Ectodermal cell (in vitro differentiated cells): ENCODE results near the gene DAO.
"Not testable (repeated sequence)": the region's sequence is repeated elsewhere in the genome, so short reads cannot be mapped to it uniquely, and the experiment has no call there.

Experiments used
- H3K27ac ChIP-seq: 2 replicates; pipeline ENCODE4 v1.7.0; 2013; ENCODE audit warnings: mild to moderate bottlenecking, low read depth, low read length; ENCODE audit not compliant: insufficient read depth, poor library complexity, severe bottlenecking
- H3K27me3 ChIP-seq: 2 replicates; pipeline ENCODE4 v1.7.0; 2013; ENCODE audit warnings: mild to moderate bottlenecking, low read length; ENCODE audit not compliant: insufficient read depth, control insufficient read depth, poor library complexity, severe bottlenecking
- H3K36me3 ChIP-seq: one replicate; pipeline ENCODE4 v1.7.0; 2013; ENCODE audit warnings: low read length; ENCODE audit not compliant: control insufficient read depth, insufficient read depth
- H3K4me1 ChIP-seq: one replicate; pipeline ENCODE4 v1.7.0; 2013; ENCODE audit warnings: low read length; ENCODE audit not compliant: control insufficient read depth, insufficient read depth
- H3K4me3 ChIP-seq: 2 replicates; pipeline ENCODE4 v1.7.0; 2013; ENCODE audit warnings: low read depth, low read length, control low read depth; ENCODE audit not compliant: insufficient read depth
- H3K9me3 ChIP-seq: 2 replicates; pipeline ENCODE4 v1.7.0; 2013; ENCODE audit warnings: mild to moderate bottlenecking, low read length, moderate library complexity; ENCODE audit not compliant: control insufficient read depth
- WGBS, 2 experiments: methylation state at CpG; one replicate each; pipeline ENCODE4 v1.1.7; 2013; ENCODE audit warnings: missing lambda C conversion rate in 2 of 2; 5-methylcytosine and 5-hydroxymethylcytosine counted together

DAO gene

DNA sequence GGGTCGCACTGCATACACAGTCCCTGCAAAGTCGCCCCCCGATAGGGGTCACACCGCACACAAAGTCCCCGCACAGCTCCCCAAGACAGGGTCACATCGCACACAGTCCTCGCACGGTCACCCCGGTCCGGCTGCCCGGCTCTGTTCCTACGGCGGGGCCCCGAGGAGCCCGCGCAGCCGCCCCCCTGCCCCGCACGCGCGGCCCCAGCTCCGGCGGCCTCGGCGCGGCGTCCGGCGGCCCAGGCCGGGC is 22.8 kb upstream of the DAO start:
- Histone ChIP-seq H3K4me1 (peaks cover 21% of the 10 kb centered on the region), H3K27me3 (peaks cover 3% of the 10 kb centered on the region), H3K9me3 (peaks cover 2% of the 10 kb centered on the region)

DNA sequence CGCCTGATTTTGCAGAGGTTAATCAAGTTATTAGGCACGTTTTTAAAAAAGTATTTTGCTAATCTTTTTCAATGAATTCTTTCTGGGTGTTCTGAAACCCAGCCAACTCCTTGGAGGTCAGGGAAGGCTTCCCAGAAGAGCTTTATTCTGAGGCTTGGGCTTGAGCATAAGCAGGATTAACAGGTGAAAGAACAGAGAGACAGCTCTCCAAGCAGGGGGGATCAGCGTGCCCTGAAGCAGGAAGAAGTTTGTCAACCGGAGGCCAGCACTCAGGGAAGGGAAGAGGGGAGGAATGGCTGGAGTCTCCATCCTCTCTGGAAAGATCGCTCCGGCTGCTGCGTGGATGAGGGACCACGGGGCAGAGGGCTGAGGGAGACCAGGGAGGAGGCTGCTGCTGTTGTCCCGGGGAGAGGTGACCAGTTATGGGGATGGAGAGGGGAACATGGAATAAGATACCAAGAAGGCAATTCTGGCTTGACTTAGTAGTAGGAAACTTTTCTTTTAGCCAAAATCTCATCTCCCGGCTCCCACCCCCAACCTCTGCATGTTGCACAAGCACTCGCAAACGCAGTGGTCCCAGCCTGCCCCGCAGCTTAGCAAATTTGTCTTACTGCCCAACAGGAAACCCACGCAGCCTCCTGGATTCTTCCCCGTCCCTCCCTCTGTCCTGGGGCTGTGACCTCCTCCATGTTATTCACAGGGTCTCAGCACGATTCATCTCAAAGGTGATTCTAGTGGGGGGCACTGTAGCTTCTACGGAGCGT is 21.4 kb upstream of the DAO start:
- Histone ChIP-seq H3K4me3 (peak overlapping the region; percentile 45), H3K27me3 (peaks cover 3% of the 10 kb centered on the region), H3K36me3 (no peaks in the 10 kb centered on the region), H3K4me1 (peaks cover 21% of the 10 kb centered on the region), H3K9me3 (peaks cover 2% of the 10 kb centered on the region), H3K27ac (no peak overlapping the region)
- WGBS, 2 experiments, result 14 to 15% methylated on average over 18 of the region's 18 CpGs

More for the DNA sequence above, 22.8 kb upstream of the DAO start:
- Histone ChIP-seq H3K4me3 (peak overlapping the region; percentile 71), H3K27ac (no peak overlapping the region), H3K36me3 (no peaks in the 10 kb centered on the region)
- WGBS, 2 experiments, result 1% methylated on average over 30 of the region's 30 CpGs

DNA sequence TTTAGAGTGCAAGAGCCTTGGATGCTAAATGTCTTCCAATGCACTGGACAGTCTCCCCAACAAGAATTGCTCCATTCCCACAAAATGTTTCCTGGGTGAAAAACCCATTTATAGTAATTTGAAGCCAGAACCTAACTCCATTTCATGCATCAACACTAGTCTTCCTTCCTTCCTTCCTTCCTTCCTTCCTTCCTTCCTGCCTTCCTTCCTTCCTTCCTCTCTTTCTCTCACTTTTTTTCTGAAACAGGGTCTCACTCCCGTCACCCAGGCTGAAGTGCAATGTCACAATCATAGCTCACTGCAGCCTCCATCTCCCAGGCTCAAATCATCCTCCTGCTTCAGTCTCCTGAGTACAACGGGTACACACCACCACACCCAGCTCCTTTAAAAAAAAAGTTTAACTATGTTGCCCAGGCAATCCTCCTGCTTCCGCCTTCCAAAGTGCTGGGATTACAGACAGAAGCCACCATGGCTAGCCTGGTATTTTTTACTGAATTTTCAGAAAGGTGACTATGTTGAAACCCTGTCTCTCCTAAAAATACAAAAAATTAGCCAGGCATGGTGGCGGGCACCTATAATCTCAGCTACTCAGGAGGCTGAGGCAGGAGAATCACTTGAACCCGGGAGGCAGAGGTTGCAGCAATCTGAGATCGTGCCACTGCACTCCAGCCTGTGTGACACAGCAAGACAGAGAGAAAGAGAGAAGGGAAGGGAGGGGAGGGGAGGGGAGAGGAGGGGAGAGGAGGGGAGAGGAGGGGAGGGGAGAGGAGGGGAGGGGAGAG is 20.6 kb upstream of the DAO start:
- WGBS, 2 experiments, result 73 to 79% methylated on average over 6 of the region's 6 CpGs

DNA sequence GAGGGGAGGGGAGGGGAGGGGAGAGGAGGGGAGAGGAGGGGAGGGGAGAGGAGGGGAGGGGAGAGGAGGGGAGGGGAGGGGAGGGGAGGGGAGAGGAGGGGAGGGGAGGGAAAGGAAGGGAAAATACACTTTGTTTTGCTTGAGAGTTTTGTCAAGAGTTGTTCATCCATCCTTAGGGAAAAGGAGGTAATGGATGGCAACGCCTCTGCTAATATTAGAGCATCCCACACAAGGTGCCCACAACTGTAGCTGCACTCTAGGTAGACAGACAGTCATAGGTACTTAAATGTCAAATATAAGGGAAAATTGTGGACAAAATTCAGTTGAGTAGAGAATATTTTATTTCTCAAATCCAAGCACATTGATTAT is 20.0 kb upstream of the DAO start:
- H3K4me1 ChIP-seq, result peaks cover 21% of the 10 kb centered on the region
- no peaks in the 10 kb centered on the region for H3K36me3 ChIP-seq
- no peak overlapping the region for H3K4me3 ChIP-seq
- peaks cover 3% of the 10 kb centered on the region for H3K27me3 ChIP-seq
- WGBS, 2 experiments, result 89 to 92% methylated on average over 1 of the region's 1 CpG
- H3K27ac ChIP-seq, result no peak overlapping the region
- H3K9me3 ChIP-seq, result peaks cover 2% of the 10 kb centered on the region

More for the DNA sequence above, 20.6 kb upstream of the DAO start:
- H3K4me1 ChIP-seq, result peaks cover 21% of the 10 kb centered on the region
- H3K36me3 ChIP-seq, H3K9me3 ChIP-seq, H3K27me3 ChIP-seq, H3K4me3 ChIP-seq, H3K27ac ChIP-seq: not testable (repeated sequence)

DNA sequence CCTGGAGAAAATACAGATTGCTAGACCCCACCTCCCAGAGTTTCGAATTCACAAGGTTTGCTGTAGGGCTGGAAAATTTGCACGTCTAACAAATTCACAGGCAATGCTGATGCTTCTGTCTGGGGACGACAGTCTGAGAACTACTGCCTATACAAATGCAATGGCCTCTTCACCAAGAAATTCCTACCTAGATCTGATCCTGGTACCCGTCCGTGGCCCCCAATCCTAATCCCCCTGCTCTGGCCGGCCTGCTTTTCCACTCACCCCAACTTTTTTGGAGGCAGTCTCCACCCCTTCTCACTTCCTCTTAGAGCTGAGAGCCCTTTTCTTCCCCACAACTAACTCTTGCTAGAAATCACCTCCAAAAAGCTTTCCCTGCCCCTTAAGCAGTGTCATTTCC is 19.4 kb upstream of the DAO start:
- WGBS, 2 experiments, result 64 to 69% methylated on average over 6 of the region's 6 CpGs
- Histone ChIP-seq H3K36me3 (no peaks in the 10 kb centered on the region), H3K4me1 (peaks cover 21% of the 10 kb centered on the region), H3K4me3 (no peak overlapping the region), H3K9me3 (no peaks in the 10 kb centered on the region), H3K27me3 (peaks cover 3% of the 10 kb centered on the region), H3K27ac (no peak overlapping the region)

DNA sequence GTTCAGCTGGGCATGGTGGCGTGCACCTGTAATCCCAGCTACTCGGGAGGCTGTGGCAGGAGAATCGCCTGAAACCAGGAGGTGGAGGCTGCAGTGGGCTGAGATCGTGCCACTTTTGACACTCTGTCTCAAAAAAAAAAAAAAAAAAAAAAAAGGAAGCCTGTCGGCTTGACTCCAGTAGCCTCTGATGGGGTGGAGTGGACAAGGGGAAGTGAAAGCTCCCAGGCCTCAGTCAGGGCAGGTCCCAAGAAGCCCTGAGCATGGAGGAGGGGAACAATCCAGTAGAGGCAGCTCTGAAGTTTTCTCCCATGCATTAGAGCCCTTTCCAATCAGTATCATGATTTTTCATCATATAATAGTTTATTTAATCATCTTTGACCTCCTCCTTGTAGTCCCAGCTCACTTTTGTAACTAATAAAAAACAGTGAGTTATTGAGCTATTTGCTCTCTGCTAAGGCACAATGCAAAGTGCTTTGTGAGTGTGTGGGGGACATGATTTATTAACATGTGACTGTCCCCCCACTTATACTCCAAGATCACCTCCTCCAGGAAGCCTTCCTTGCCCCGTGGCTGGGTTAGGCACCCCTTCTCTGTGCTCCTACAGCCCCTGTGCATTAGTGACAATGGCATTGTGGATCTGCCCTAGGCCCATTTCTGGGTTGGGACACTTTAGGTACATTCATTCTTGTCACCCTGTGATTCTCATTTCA is 17.9 kb upstream of the DAO start:
- 85 to 95% methylated on average over 6 of the region's 6 CpGs for WGBS, 2 experiments
- Histone ChIP-seq H3K27ac (no peak overlapping the region), H3K4me3 (no peak overlapping the region), H3K27me3 (peaks cover 3% of the 10 kb centered on the region), H3K9me3 (no peaks in the 10 kb centered on the region), H3K36me3 (no peaks in the 10 kb centered on the region), H3K4me1 (peaks cover 12% of the 10 kb centered on the region)

DNA sequence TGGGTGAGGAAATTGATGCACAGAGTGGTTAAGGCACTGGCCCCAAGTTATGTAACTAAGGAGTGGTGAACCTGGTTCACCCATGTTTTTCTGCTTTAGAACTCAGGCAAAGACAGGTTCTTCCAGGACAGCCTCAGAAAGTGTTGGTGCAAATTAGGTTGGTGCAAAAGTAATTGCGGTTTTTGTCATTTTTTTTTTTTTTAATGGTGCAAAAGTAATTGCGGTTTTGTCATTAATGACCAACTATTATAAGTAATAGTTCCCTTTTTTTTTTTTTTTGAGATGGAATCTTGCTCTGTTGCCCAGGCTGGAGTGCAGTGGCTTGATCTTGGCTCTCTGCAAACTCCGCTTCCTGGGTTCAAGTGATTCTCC is 17.3 kb upstream of the DAO start:
- Histone ChIP-seq H3K27me3 (peaks cover 3% of the 10 kb centered on the region), H3K4me1 (peaks cover 12% of the 10 kb centered on the region), H3K36me3 (no peaks in the 10 kb centered on the region), H3K9me3 (no peaks in the 10 kb centered on the region), H3K4me3 (no peak overlapping the region), H3K27ac (no peak overlapping the region)
- 91 to 98% methylated on average over 2 to 3 of the region's 3 CpGs for WGBS, 2 experiments

DNA sequence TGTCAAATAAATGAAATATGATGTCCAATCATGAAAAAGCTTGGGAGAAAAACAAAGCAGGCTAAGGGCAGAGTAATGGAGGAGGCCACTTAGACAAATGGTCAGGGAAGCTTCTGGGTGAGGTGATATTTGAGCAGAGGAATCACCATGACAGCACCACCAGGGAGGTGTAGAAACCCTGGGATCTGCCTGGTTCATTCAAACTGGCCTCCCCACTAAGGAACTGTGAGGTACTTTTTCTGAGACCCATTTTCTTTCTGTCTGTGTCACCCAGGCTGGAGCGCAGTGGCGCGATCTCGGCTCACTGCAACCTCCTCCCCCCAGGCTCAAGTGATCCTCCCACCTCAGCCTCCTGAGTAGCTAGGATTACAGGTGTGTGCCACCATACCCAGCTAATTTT is 14.7 kb upstream of the DAO start:
- 91 to 95% methylated on average over 4 of the region's 4 CpGs for WGBS, 2 experiments
- H3K4me1 ChIP-seq, result no peaks in the 10 kb centered on the region
- H3K9me3 ChIP-seq, result no peaks in the 10 kb centered on the region
- H3K27ac ChIP-seq, result no peak overlapping the region
- H3K4me3 ChIP-seq, result no peak overlapping the region
- no peaks in the 10 kb centered on the region for H3K36me3 ChIP-seq
- no peaks in the 10 kb centered on the region for H3K27me3 ChIP-seq

DNA sequence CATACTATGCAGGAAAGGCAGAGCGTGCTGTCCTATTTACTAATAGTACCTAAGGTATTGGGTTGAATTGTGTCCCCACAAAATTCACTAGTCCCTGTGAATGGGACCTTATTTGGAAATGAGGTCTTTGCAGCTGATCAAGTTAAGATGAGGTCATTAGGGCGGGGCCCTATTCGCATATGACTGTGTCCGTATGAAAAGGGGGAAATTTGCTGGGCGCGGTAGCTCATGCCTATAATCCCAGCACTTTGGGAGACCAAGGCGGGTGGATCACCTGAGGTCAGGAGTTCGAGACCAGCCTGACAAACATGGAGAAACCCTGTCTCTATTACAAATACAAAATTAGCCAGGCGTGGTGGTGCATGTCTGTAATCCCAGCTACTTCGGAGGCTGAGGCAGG is 13.8 kb upstream of the DAO start:
- WGBS, 2 experiments, result 92 to 94% methylated on average over 10 of the region's 10 CpGs

DNA sequence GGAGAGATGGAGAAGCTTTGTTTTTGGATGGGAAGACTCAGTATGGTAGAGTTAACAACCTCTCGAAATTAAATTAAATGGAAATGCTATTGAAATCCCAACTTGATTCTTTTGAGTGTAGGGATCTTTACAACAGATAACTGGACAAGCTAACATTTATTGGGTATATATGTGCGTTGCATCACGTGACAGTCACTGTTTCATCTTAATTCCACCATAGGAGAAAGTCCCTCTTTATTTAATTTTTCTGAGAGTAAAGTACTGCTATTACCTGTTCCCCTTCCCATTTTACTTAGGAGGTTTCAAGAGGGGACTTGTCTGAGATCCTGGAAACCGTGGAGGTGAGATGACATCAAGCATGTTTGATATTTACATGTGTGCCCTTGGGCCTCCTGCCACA is 11.1 kb upstream of the DAO start:
- H3K27ac ChIP-seq, result no peak overlapping the region
- 94 to 95% methylated on average over 4 of the region's 4 CpGs for WGBS, 2 experiments
- no peaks in the 10 kb centered on the region for H3K36me3 ChIP-seq

More for the DNA sequence above, 13.8 kb upstream of the DAO start:
- not testable (repeated sequence) for H3K4me3 ChIP-seq, H3K27ac ChIP-seq, H3K36me3 ChIP-seq, H3K9me3 ChIP-seq, H3K4me1 ChIP-seq, H3K27me3 ChIP-seq

More for the DNA sequence above, 11.1 kb upstream of the DAO start:
- H3K27me3 ChIP-seq, result no peaks in the 10 kb centered on the region
- H3K9me3 ChIP-seq, result no peaks in the 10 kb centered on the region
- no peaks in the 10 kb centered on the region for H3K4me1 ChIP-seq
- H3K4me3 ChIP-seq, result no peak overlapping the region
